Duodenal mucosa (tissue), 2 donors: Measurements from ENCODE around the gene RFNG.

Experiments
- H3K27ac ChIP-seq: one replicate; pipeline ENCODE4 v1.7.0; 2013; ENCODE audit warnings: low read depth, low read length
- H3K27me3 ChIP-seq, 2 donors: one replicate each; pipeline ENCODE4 v1.7.0; 2013; ENCODE audit warnings: low read length in 2 of 2, control low read depth in 1 of 2; ENCODE audit not compliant: insufficient read depth in 2 of 2, control insufficient read depth in 1 of 2
- H3K36me3 ChIP-seq, 2 donors: one replicate each; pipeline ENCODE4 v1.7.0; 2013; ENCODE audit warnings: low read length in 2 of 2, control low read depth in 1 of 2; ENCODE audit not compliant: insufficient read depth in 2 of 2, control insufficient read depth in 1 of 2
- H3K4me1 ChIP-seq, 2 donors: one replicate each; pipeline ENCODE4 v1.7.0; 2013; ENCODE audit warnings: low read length in 2 of 2, control low read depth in 1 of 2; ENCODE audit not compliant: insufficient read depth in 2 of 2, control insufficient read depth in 1 of 2
- H3K4me3 ChIP-seq, 2 donors: one replicate each; pipeline ENCODE4 v1.7.0; 2013; ENCODE audit warnings: low read length in 2 of 2, low read depth in 1 of 2
- H3K9ac ChIP-seq, 2 donors: one replicate each; pipeline ENCODE4 v1.7.0; 2013; ENCODE audit warnings: low read length in 2 of 2, low read depth in 1 of 2
- H3K9me3 ChIP-seq, 2 donors: one replicate each; pipeline ENCODE4 v1.7.0; 2013; ENCODE audit warnings: low read length in 2 of 2, control low read depth in 1 of 2; ENCODE audit not compliant: control insufficient read depth in 1 of 2

The RFNG gene

DNA sequence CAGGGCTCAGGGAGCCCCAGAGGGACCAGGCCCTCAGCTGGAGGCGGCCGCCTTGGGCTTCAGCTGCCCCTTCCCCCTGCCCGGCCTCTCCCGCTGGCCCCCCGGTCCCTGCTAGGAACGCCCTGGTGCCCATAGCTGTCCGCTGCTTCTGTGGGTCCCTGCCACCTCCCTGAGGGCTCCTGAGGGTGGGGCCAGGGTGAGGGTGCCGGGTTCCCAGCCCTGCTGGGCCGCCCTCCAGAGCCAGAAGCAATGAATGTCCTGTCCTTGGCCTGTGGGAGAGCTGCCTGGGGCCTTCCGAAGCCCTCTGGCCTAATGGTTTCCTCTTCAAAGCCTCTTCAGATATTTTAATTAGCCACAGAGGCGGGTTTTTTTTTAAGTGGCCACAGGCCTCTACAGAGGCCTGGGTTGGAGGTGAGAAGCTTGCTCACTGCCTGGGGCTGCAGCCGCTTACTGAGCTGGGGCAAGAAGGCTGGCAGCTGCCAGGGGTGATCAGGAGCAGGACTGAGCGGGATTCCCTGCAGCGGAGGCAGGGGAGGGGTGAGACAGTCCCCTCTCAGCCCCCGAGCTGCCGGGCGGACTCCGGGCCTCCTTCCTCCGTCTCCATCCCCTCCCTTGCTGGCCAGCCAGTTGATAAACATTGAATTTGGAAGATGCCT lies 38.8 kb downstream of the RFNG start:
- Histone ChIP-seq H3K27me3 (no peaks in the 10 kb centered on the region), H3K36me3 (no peaks in the 10 kb centered on the region), H3K9ac (no peak overlapping the region), H3K4me3 (no peak overlapping the region), H3K9me3 (no peaks in the 10 kb centered on the region), H3K27ac (no peak overlapping the region), H3K4me1 (no peaks in the 10 kb centered on the region)

- H3K9ac ChIP-seq: no peak overlapping the region
- H3K36me3 ChIP-seq: no peaks in the 10 kb centered on the region
- no peaks in the 10 kb centered on the region for H3K4me1 ChIP-seq
- H3K4me3 ChIP-seq: no peak overlapping the region
- no peaks in the 10 kb centered on the region for H3K27me3 ChIP-seq
- H3K27ac ChIP-seq: no peak overlapping the region
- H3K9me3 ChIP-seq: no peaks in the 10 kb centered on the region
These were observed 39.4 kb downstream of the RFNG start for GRCh38 chr17:82012261-82012639.

GRCh38 chr17:82011617-82012187 lies 39.9 kb downstream of the RFNG start:
- Histone ChIP-seq H3K9ac (no peak overlapping the region), H3K27me3 (no peaks in the 10 kb centered on the region), H3K36me3 (no peaks in the 10 kb centered on the region), H3K4me3 (no peak overlapping the region), H3K27ac (no peak overlapping the region), H3K4me1 (no peaks in the 10 kb centered on the region), H3K9me3 (no peaks in the 10 kb centered on the region)

- peaks cover 0 to 2% of the 10 kb centered on the region in 2 donors for H3K36me3 ChIP-seq
- no peaks in the 10 kb centered on the region for H3K27me3 ChIP-seq
These were observed 40.8 kb downstream of the RFNG start for GRCh38 chr17:82010575-82011525.

DNA sequence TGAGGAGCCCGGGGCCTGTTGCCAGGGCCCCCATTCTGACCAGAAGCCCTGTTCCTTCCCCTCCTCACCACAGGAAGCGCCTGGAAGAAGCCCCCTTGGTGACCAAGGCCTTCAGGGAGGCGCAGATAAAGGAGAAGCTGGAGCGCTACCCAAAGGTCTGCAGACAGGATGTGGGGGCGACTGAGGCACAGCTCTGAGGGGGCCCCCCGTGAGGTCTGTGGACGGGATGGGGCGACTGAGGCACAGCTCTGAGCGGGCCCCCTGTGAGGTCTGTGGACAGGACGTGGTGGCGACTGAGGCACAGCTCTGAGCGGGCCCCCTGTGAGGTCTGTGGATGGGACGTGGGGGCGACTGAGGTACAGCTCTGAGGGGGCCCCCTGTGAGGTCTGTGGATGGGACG lies 42.2 kb downstream of the RFNG start:
- H3K4me1 ChIP-seq: peaks cover 0 to 3% of the 10 kb centered on the region in 2 donors
- no peaks in the 10 kb centered on the region for H3K27me3 ChIP-seq
- H3K9ac ChIP-seq: no peak overlapping the region
- H3K36me3 ChIP-seq: peaks cover 0 to 5% of the 10 kb centered on the region in 2 donors
- H3K9me3 ChIP-seq: no peaks in the 10 kb centered on the region
- no peak overlapping the region for H3K27ac ChIP-seq
- no peak overlapping the region for H3K4me3 ChIP-seq

More at GRCh38 chr17:82010575-82011525, 40.8 kb downstream of the RFNG start:
- Histone ChIP-seq H3K9me3 (no peaks in the 10 kb centered on the region), H3K4me3 (no peak overlapping the region), H3K4me1 (peaks cover 0 to 3% of the 10 kb centered on the region in 2 donors), H3K9ac (no peak overlapping the region), H3K27ac (no peak overlapping the region)

GRCh38 chr17:82008941-82009405 lies 42.6 kb downstream of the RFNG start:
- Histone ChIP-seq H3K9me3 (no peaks in the 10 kb centered on the region), H3K27ac (no peak overlapping the region), H3K4me1 (peaks cover 0 to 3% of the 10 kb centered on the region in 2 donors), H3K9ac (no peak overlapping the region), H3K27me3 (no peaks in the 10 kb centered on the region), H3K36me3 (peaks cover 0 to 5% of the 10 kb centered on the region in 2 donors), H3K4me3 (no peak overlapping the region)

GRCh38 chr17:82008258-82008940 lies 43.2 kb downstream of the RFNG start:
- no peaks in the 10 kb centered on the region for H3K9me3 ChIP-seq
- no peak overlapping the region for H3K4me3 ChIP-seq
- peaks cover 0 to 5% of the 10 kb centered on the region in 2 donors for H3K36me3 ChIP-seq
- peaks cover 0 to 3% of the 10 kb centered on the region in 2 donors for H3K4me1 ChIP-seq
- H3K27ac ChIP-seq: no peak overlapping the region
- H3K9ac ChIP-seq: no peak overlapping the region
- H3K27me3 ChIP-seq: no peaks in the 10 kb centered on the region

DNA sequence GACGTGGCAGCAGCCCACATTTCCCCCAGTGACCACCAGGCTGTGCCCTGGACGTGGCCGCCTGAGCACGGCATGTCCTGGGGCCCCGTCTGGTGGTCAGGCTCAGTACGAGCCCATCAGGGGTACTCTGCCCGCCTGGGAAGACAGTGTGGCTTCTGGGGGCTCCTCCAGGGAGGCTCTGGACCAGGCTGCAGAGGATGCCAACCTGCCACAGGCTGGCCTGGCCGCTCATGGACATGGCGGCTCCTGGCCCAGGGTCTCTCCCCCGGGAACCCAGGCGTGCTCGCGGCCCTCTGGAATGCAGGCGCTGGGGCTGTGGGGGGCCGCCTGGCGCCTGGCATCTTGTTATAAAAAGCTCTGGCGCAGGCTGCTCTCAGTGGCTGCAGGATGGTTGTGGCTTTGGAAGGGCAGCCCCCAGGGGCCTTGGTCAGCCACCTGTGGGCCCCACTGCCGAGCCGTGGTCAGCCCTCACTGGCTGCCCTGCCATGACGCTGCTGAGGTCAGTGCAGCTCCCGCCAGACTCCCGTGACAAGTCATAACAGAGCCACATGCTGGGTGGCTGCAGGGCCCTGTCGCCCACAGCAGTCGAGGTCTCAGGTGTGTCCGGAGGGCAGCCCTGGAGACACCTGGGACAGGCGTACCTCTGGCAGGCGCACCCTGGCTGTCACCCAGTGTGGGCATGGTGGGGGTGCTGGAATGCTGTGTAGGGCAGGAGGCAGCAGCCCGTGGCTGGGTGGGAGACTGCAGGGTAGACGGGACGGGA lies 43.9 kb downstream of the RFNG start:
- Histone ChIP-seq H3K4me1 (peaks cover 0 to 3% of the 10 kb centered on the region in 2 donors), H3K27me3 (no peaks in the 10 kb centered on the region), H3K36me3 (peaks cover 0 to 5% of the 10 kb centered on the region in 2 donors), H3K4me3 (no peak overlapping the region), H3K9ac (no peak overlapping the region), H3K9me3 (no peaks in the 10 kb centered on the region), H3K27ac (no peak overlapping the region)

DNA sequence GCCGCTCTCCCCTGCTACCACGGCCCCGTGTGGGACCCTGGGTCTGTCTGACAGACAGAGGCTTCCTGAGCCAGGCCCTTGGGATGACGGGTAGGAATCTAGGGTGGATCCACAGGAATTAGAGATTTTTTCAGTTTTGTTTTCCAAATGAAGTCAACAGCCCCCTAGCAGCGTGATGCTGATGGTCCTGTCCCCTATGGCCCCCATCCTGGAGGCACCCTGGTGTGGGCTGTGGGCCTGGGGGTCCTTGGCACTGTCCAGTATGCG lies 44.5 kb downstream of the RFNG start:
- H3K27me3 ChIP-seq: no peaks in the 10 kb centered on the region
- peaks cover 0 to 3% of the 10 kb centered on the region in 2 donors for H3K4me1 ChIP-seq
- H3K4me3 ChIP-seq: no peak overlapping the region
- no peak overlapping the region for H3K9ac ChIP-seq
- H3K36me3 ChIP-seq: peaks cover 0 to 5% of the 10 kb centered on the region in 2 donors
- no peaks in the 10 kb centered on the region for H3K9me3 ChIP-seq
- no peak overlapping the region for H3K27ac ChIP-seq
